HepG2 (cell line): Measurements from ENCODE around the gene THOC5. TPM values are rescaled to one million over a fixed set of nuclear protein-coding genes. Genes with fewer than 3 reads are reported as not detected.

Source experiments
- ATF4 ChIP-seq, 2 experiments: fragments of 450-650 bp in 1 of 2; sonication (generic) in 1 of 2; formaldehyde crosslinking; IDR thresholded peaks; 2 replicates each; pipeline versions ENCODE4 v1.5.0 to v1.8.0; 2020 to 2022; ENCODE audit warnings: mild to moderate bottlenecking in 1 of 2, missing genetic modification reagents in 1 of 2
- CBX2 ChIP-seq, 2 experiments: fragments of 200-600 bp in 1 of 2; sonication (generic); formaldehyde crosslinking in 1 of 2; IDR thresholded peaks; 2 replicates each; pipeline versions ENCODE4 v1.7.0 to v1.8.1; 2018 to 2022; ENCODE audit warnings: low read depth in 2 of 2, low read length in 1 of 2, mild to moderate bottlenecking in 1 of 2, missing genetic modification reagents in 1 of 2
- FOXJ3 ChIP-seq: sonication (generic); formaldehyde crosslinking; IDR thresholded peaks from 2 replicates; pipeline ENCODE4 v1.4.0; 2020; ENCODE audit warnings: missing genetic modification reagents, mild to moderate bottlenecking, borderline replicate concordance
- FOXM1 ChIP-seq: sonication (generic); formaldehyde crosslinking; IDR thresholded peaks from 2 replicates; pipeline ENCODE4 v1.5.0; 2020; ENCODE audit warnings: missing genetic modification reagents
- HNRNPLL ChIP-seq: fragments of 200-400 bp; formaldehyde crosslinking; IDR thresholded peaks from 2 replicates; pipeline ENCODE4 v1.6.1; 2017; ENCODE audit warnings: mild to moderate bottlenecking, low read depth, low read length; ENCODE audit not compliant: poor library complexity, severe bottlenecking
- HOMEZ ChIP-seq: IDR thresholded peaks from 2 replicates; pipeline ENCODE4 v1.6.1; 2016; ENCODE audit warnings: low read depth
- MIER2 ChIP-seq: IDR thresholded peaks from 2 replicates; pipeline ENCODE4 v1.6.1; 2016; ENCODE audit warnings: missing biosample characterization, missing genetic modification reagents
- MXD4 ChIP-seq: IDR thresholded peaks from 2 replicates; pipeline ENCODE4 v1.6.1; 2016; ENCODE audit warnings: mild to moderate bottlenecking, missing biosample characterization, missing genetic modification reagents
- NCOA1 ChIP-seq: sonication (generic); formaldehyde crosslinking; IDR thresholded peaks from 2 replicates; pipeline ENCODE4 v1.9.0; 2021; ENCODE audit warnings: missing genetic modification reagents
- NCOA2 ChIP-seq: sonication (generic); formaldehyde crosslinking; IDR thresholded peaks from 2 replicates; pipeline ENCODE4 v1.8.0; 2022; ENCODE audit warnings: inconsistent platforms
- NFKBIZ ChIP-seq: IDR thresholded peaks from 2 replicates; pipeline ENCODE4 v1.6.1; 2018; ENCODE audit warnings: missing genetic modification reagents, missing compliant biosample characterization
- PHB2 ChIP-seq: fragments of 450-650 bp; IDR thresholded peaks from 2 replicates; pipeline ENCODE4 v1.6.1; 2018; ENCODE audit not compliant: partially characterized antibody
- SIX4 ChIP-seq: sonication (generic); formaldehyde crosslinking; IDR thresholded peaks from 2 replicates; pipeline ENCODE4 v1.4.0; 2020; ENCODE audit warnings: missing genetic modification reagents
- SMAD3 ChIP-seq: sonication (generic); formaldehyde crosslinking; IDR thresholded peaks from 2 replicates; pipeline ENCODE4 v1.4.0; 2020; ENCODE audit warnings: missing genetic modification reagents
- TARDBP ChIP-seq: sonication (generic); formaldehyde crosslinking; IDR thresholded peaks from 2 replicates; pipeline ENCODE4 v1.8.0; 2022; ENCODE audit warnings: mild to moderate bottlenecking, missing genetic modification reagents
- TEF ChIP-seq: sonication (generic); formaldehyde crosslinking; IDR thresholded peaks from 2 replicates; pipeline ENCODE4 v1.5.0; 2020; ENCODE audit warnings: missing genetic modification reagents
- ZBTB2 ChIP-seq: sonication (generic); formaldehyde crosslinking; IDR thresholded peaks from 2 replicates; pipeline ENCODE4 v1.8.0; 2022; ENCODE audit warnings: low read depth, missing genetic modification reagents
- ZBTB26 ChIP-seq: IDR thresholded peaks from 2 replicates; pipeline ENCODE4 v1.6.1; 2016; ENCODE audit warnings: missing compliant biosample characterization, missing genetic modification reagents, borderline replicate concordance
- ZNF503 ChIP-seq: sonication (generic); formaldehyde crosslinking; IDR thresholded peaks from 2 replicates; pipeline ENCODE4 v1.4.0; 2020; ENCODE audit warnings: missing genetic modification reagents
- ZNF746 ChIP-seq: sonication (generic); formaldehyde crosslinking; IDR thresholded peaks from 2 replicates; pipeline ENCODE4 v1.8.0; 2022; ENCODE audit warnings: mild to moderate bottlenecking, missing genetic modification reagents
- ZNF816 ChIP-seq: sonication (generic); formaldehyde crosslinking; IDR thresholded peaks from 2 replicates; pipeline ENCODE4 v1.8.0; 2022; ENCODE audit warnings: missing genetic modification reagents, mild to moderate bottlenecking, borderline replicate concordance
- ZNF839 ChIP-seq: sonication (generic); formaldehyde crosslinking; IDR thresholded peaks from 2 replicates; pipeline ENCODE4 v1.4.0; 2020; ENCODE audit warnings: missing genetic modification reagents, mild to moderate bottlenecking, borderline replicate concordance
- ZSCAN12 ChIP-seq: sonication (generic); formaldehyde crosslinking; IDR thresholded peaks from 2 replicates; pipeline ENCODE4 v1.9.0; 2021; ENCODE audit warnings: mild to moderate bottlenecking, missing genetic modification reagents
- polyA plus RNA-seq, 8 experiments: library from polyadenylated mRNA; depleted of rRNA in 3 of 8; stranded (reverse) in 7 of 8; unstranded in 1 of 8; fragments of >200 nt; fragmentation: Illumina TruSeq in 4 of 8; extraction: Trizol in 4 of 8; gene quantifications; 2 replicates each; pipeline versions ENCODE4 v1.2.1 to v1.2.3, GENCODE V29; 2011 to 2016; ENCODE audit warnings: low read depth in 4 of 8, missing spikeins in 1 of 8, mixed read lengths in 1 of 8; ENCODE audit not compliant: insufficient read depth in 1 of 8
- total RNA-seq, 5 experiments: library from RNA; depleted of rRNA; stranded (reverse); fragments of >200 nt; fragmentation: Illumina TruSeq; extraction: Trizol; gene quantifications; 2 replicates each; pipeline ENCODE4 v1.2.3, GENCODE V29; 2016; ENCODE audit warnings: low read depth in 1 of 5

The THOC5 gene
- total and polyA plus RNA-seq, 2 of the 13 experiments (the other 11 are each of a cell fraction or from before 2014, with no cell fraction given) = 45.8 to 46.7 TPM

GRCh38 chr22:29580200-29580810, 26.7 kb upstream of the THOC5 start (continued):
- TF ChIP-seq TARDBP (CRISPR knock-in tag) (peak; percentile 77), SIX4 (CRISPR knock-in tag) (no peak; the same call in 1 of the 2 replicates), HNRNPLL (no peak), ATF4 (CRISPR knock-in tag; IDR thresholded peaks at IDR 0.05) (no peak), MXD4 (CRISPR knock-in tag) (peak; percentile 68; the same call in 1 of the 2 replicates), ZBTB26 (peak; percentile 68; the same call in 1 of the 2 replicates), MIER2 (peak; percentile 47; the same call in 1 of the 2 replicates), FOXJ3 (CRISPR knock-in tag) (no peak; the same call in 1 of the 2 replicates), CBX2 (IDR thresholded peaks at IDR 0.05; ENCODE audit: low read depth, low read length) (no peak), CBX2 (CRISPR knock-in tag; IDR thresholded peaks at IDR 0.05; ENCODE audit: low read depth) (no peak), ZBTB2 (no peak), HOMEZ (CRISPR knock-in tag) (peak; percentile 80), ZSCAN12 (no peak), NFKBIZ (CRISPR knock-in tag) (peak; percentile 4), ZNF503 (CRISPR knock-in tag) (no peak), ZNF746 (peak; percentile 63; the same call in 1 of the 2 replicates), NCOA2 (CRISPR knock-in tag) (peak; percentile 62), FOXM1 (CRISPR knock-in tag) (no peak), ZNF839 (CRISPR knock-in tag) (no peak), TEF (CRISPR knock-in tag) (no peak), NCOA1 (CRISPR knock-in tag) (no peak), PHB2 (no peak), SMAD3 (CRISPR knock-in tag) (peak; percentile 85), ZNF816 (CRISPR knock-in tag) (peak; percentile 79)
